Trophoblast cell (in vitro differentiated cells and primary cell): ENCODE measurements around the gene MTSS2.

Experiments
- DNase-seq, 2 donors: peaks; one replicate each; pipeline ENCODE4 v3.0.0-alpha.2; 2016
- H2AFZ ChIP-seq: 2 replicates; pipeline ENCODE4 v1.6.1; 2013; ENCODE audit warnings: low read length, moderate library complexity, mild to moderate bottlenecking; ENCODE audit not compliant: insufficient read depth, poor library complexity
- H2AK5ac ChIP-seq: 2 replicates; pipeline ENCODE4 v1.6.1; 2013; ENCODE audit warnings: mild to moderate bottlenecking, low read length
- H2BK120ac ChIP-seq: 2 replicates; pipeline ENCODE4 v1.6.1; 2013; ENCODE audit warnings: low read length, mild to moderate bottlenecking, moderate library complexity; ENCODE audit not compliant: insufficient read depth, poor library complexity
- H2BK12ac ChIP-seq: 2 replicates; pipeline ENCODE4 v1.6.1; 2013; ENCODE audit warnings: mild to moderate bottlenecking, low read length, moderate library complexity
- H2BK5ac ChIP-seq: 2 replicates; pipeline ENCODE4 v1.6.1; 2013; ENCODE audit warnings: low read length, low read depth, moderate library complexity, mild to moderate bottlenecking; ENCODE audit not compliant: poor library complexity
- H3K14ac ChIP-seq: 2 replicates; pipeline ENCODE4 v1.6.1; 2013; ENCODE audit warnings: mild to moderate bottlenecking, low read length
- H3K18ac ChIP-seq: 2 replicates; pipeline ENCODE4 v1.6.1; 2013; ENCODE audit warnings: mild to moderate bottlenecking, low read length
- H3K23ac ChIP-seq: 2 replicates; pipeline ENCODE4 v1.6.1; 2013; ENCODE audit warnings: low read length
- H3K27ac ChIP-seq: 2 replicates; pipeline ENCODE4 v1.5.1; 2013; ENCODE audit warnings: low read depth, mild to moderate bottlenecking, inconsistent platforms, low read length, moderate library complexity
- H3K27me3 ChIP-seq: 2 replicates; pipeline ENCODE4 v1.6.1; 2013; ENCODE audit warnings: inconsistent platforms, mild to moderate bottlenecking, low read length, moderate library complexity; ENCODE audit not compliant: insufficient read depth
- H3K36me3 ChIP-seq, 2 experiments: 1 replicate in 1 of 2; 2 replicates in 1 of 2; pipeline ENCODE4 v1.6.1; 2013; ENCODE audit warnings: low read length in 2 of 2, mild to moderate bottlenecking in 2 of 2, moderate library complexity in 1 of 2; ENCODE audit not compliant: insufficient read depth in 2 of 2, control insufficient read depth in 1 of 2
- H3K4ac ChIP-seq: 2 replicates; pipeline ENCODE4 v1.6.1; 2013; ENCODE audit warnings: low read depth, mild to moderate bottlenecking, low read length, moderate library complexity
- H3K4me1 ChIP-seq, 2 experiments: 1 replicate in 1 of 2; 2 replicates in 1 of 2; pipeline ENCODE4 v1.6.1; 2013; ENCODE audit warnings: low read length in 2 of 2, mild to moderate bottlenecking in 2 of 2, moderate library complexity in 1 of 2; ENCODE audit not compliant: insufficient read depth in 2 of 2, control insufficient read depth in 1 of 2
- H3K4me2 ChIP-seq: 2 replicates; pipeline ENCODE4 v1.6.1; 2013; ENCODE audit warnings: inconsistent platforms, mild to moderate bottlenecking, low read length, moderate library complexity
- H3K4me3 ChIP-seq: 2 replicates; pipeline ENCODE4 v1.5.1; 2013; ENCODE audit warnings: mild to moderate bottlenecking, low read depth, low read length, inconsistent platforms
- H3K79me1 ChIP-seq: one replicate; pipeline ENCODE4 v1.6.1; 2013; ENCODE audit warnings: low read length
- H3K79me2 ChIP-seq: 2 replicates; pipeline ENCODE4 v1.6.1; 2013; ENCODE audit warnings: low read length, mild to moderate bottlenecking; ENCODE audit not compliant: control insufficient read depth, insufficient read depth, poor library complexity
- H3K9ac ChIP-seq: 2 replicates; pipeline ENCODE4 v1.6.1; 2013; ENCODE audit warnings: mild to moderate bottlenecking, low read length
- H3K9me3 ChIP-seq: 2 replicates; pipeline ENCODE4 v1.6.1; 2013; ENCODE audit warnings: low read depth, mild to moderate bottlenecking, control low read depth, inconsistent platforms, low read length; ENCODE audit not compliant: insufficient read depth
- H4K12ac ChIP-seq: 2 replicates; pipeline ENCODE4 v1.6.1; 2013; ENCODE audit warnings: low read depth, mild to moderate bottlenecking, low read length, moderate library complexity
- H4K8ac ChIP-seq: 2 replicates; pipeline ENCODE4 v1.6.1; 2013; ENCODE audit warnings: low read depth, mild to moderate bottlenecking, low read length, moderate library complexity
- H4K91ac ChIP-seq: one replicate; pipeline ENCODE4 v1.6.1; 2013; ENCODE audit warnings: low read depth, mild to moderate bottlenecking, low read length, moderate library complexity
- WGBS: extraction: QIAGEN DNeasy Blood & Tissue Kit; methylation state at CpG from one replicate; pipeline ENCODE4 v1.1.7; 2013; ENCODE audit warnings: missing lambda C conversion rate; ENCODE audit not compliant: insufficient read length, insufficient coverage; ENCODE audit errors: extremely low coverage; 5-methylcytosine and 5-hydroxymethylcytosine counted together

Gene MTSS2

GRCh38 chr16:70730031-70730430 lies 44.2 kb upstream of the MTSS2 start:
- no peak overlapping the region for H3K18ac ChIP-seq
- no CpG with 5 or more reads among the region's 7 CpGs for WGBS
- no peaks in the 10 kb centered on the region for H3K27me3 ChIP-seq
- no peak overlapping the region for H3K27ac ChIP-seq
- no peak overlapping the region for H3K4me2 ChIP-seq
- no peaks in the 10 kb centered on the region for H3K9me3 ChIP-seq
- H3K36me3 ChIP-seq, result peaks cover 12 to 13% of the 10 kb centered on the region in 2 experiments
- H3K14ac ChIP-seq, result no peak overlapping the region
- H2AFZ ChIP-seq, result no peak overlapping the region
- no peak overlapping the region for H2BK5ac ChIP-seq
- no peak overlapping the region for H3K23ac ChIP-seq
- H4K8ac ChIP-seq, result no peak overlapping the region
- H3K9ac ChIP-seq, result no peak overlapping the region
- H3K4me3 ChIP-seq, result no peak overlapping the region
- H4K91ac ChIP-seq, result no peak overlapping the region
- peaks cover 12 to 15% of the 10 kb centered on the region in 2 experiments for H3K4me1 ChIP-seq
- H2BK12ac ChIP-seq, result no peak overlapping the region
- peaks cover 11% of the 10 kb centered on the region for H3K79me1 ChIP-seq
- no peak overlapping the region for H2AK5ac ChIP-seq
- no peak overlapping the region for H4K12ac ChIP-seq
- no peak overlapping the region for H2BK120ac ChIP-seq
- no peaks in the 10 kb centered on the region for H3K79me2 ChIP-seq
- DNase-seq, result no peak
- H3K4ac ChIP-seq, result no peak overlapping the region

- no peak overlapping the region for H3K27ac ChIP-seq
- no CpG with 5 or more reads among the region's 8 CpGs for WGBS
- H2BK120ac ChIP-seq, result no peak overlapping the region
- H3K9me3 ChIP-seq, result no peaks in the 10 kb centered on the region
- peaks cover 13% of the 10 kb centered on the region for H3K79me1 ChIP-seq
- H3K79me2 ChIP-seq, result no peaks in the 10 kb centered on the region
- H2AFZ ChIP-seq, result no peak overlapping the region
- no peak overlapping the region for H4K91ac ChIP-seq
- H3K36me3 ChIP-seq, result peaks cover 9 to 13% of the 10 kb centered on the region in 2 experiments
- H4K12ac ChIP-seq, result no peak overlapping the region
- no peak overlapping the region for H2BK12ac ChIP-seq
- peaks cover 19 to 22% of the 10 kb centered on the region in 2 experiments for H3K4me1 ChIP-seq
- no peak overlapping the region for H3K4me2 ChIP-seq
- no peak overlapping the region for H3K23ac ChIP-seq
- no peak overlapping the region for H2AK5ac ChIP-seq
- no peak overlapping the region for H3K14ac ChIP-seq
- no peak overlapping the region for H3K9ac ChIP-seq
- no peak for DNase-seq
- H3K4me3 ChIP-seq, result no peak overlapping the region
- no peaks in the 10 kb centered on the region for H3K27me3 ChIP-seq
- H3K18ac ChIP-seq, result no peak overlapping the region
- no peak overlapping the region for H4K8ac ChIP-seq
- H2BK5ac ChIP-seq, result no peak overlapping the region
- no peak overlapping the region for H3K4ac ChIP-seq
Observed at GRCh38 chr16:70729292-70729691, 43.4 kb upstream of the MTSS2 start.

GRCh38 chr16:70728150-70728549 lies 42.3 kb upstream of the MTSS2 start:
- Histone ChIP-seq H2AK5ac (no peak overlapping the region), H3K4me1 (peaks cover 23 to 30% of the 10 kb centered on the region in 2 experiments), H3K79me2 (no peaks in the 10 kb centered on the region), H3K23ac (no peak overlapping the region), H3K79me1 (peaks cover 16% of the 10 kb centered on the region), H4K91ac (no peak overlapping the region), H4K12ac (no peak overlapping the region), H3K36me3 (peaks cover 9 to 13% of the 10 kb centered on the region in 2 experiments), H3K14ac (no peak overlapping the region), H2BK5ac (no peak overlapping the region), H3K18ac (no peak overlapping the region), H3K4me3 (no peak overlapping the region), H2BK12ac (no peak overlapping the region), H4K8ac (no peak overlapping the region), H3K9me3 (no peaks in the 10 kb centered on the region), H3K4ac (no peak overlapping the region), H2BK120ac (no peak overlapping the region), H3K4me2 (no peak overlapping the region), H3K9ac (no peak overlapping the region), H3K27me3 (no peaks in the 10 kb centered on the region), H3K27ac (no peak overlapping the region), H2AFZ (no peak overlapping the region)
- WGBS, result no CpG with 5 or more reads among the region's 9 CpGs
- DNase-seq, result no peak

GRCh38 chr16:70726892-70727361 lies 41.1 kb upstream of the MTSS2 start:
- no peak overlapping the region for H3K27ac ChIP-seq
- peaks cover 16% of the 10 kb centered on the region for H3K79me1 ChIP-seq
- H4K8ac ChIP-seq, result no peak overlapping the region
- H3K4me2 ChIP-seq, result no peak overlapping the region
- H3K23ac ChIP-seq, result no peak overlapping the region
- no peaks in the 10 kb centered on the region for H3K9me3 ChIP-seq
- no peak overlapping the region for H2BK12ac ChIP-seq
- no peak overlapping the region for H3K18ac ChIP-seq
- no peak overlapping the region for H2BK5ac ChIP-seq
- no peak overlapping the region for H2AK5ac ChIP-seq
- peak overlapping the region; percentile 16 for H4K91ac ChIP-seq
- H3K4me1 ChIP-seq, result peaks cover 23 to 30% of the 10 kb centered on the region in 2 experiments
- no CpG with 5 or more reads among the region's 9 CpGs for WGBS
- no peak overlapping the region for H3K9ac ChIP-seq
- H3K27me3 ChIP-seq, result no peaks in the 10 kb centered on the region
- no peak overlapping the region for H2AFZ ChIP-seq
- H3K14ac ChIP-seq, result no peak overlapping the region
- no peak overlapping the region for H2BK120ac ChIP-seq
- peaks cover 9 to 13% of the 10 kb centered on the region in 2 experiments for H3K36me3 ChIP-seq
- H3K4me3 ChIP-seq, result no peak overlapping the region
- no peaks in the 10 kb centered on the region for H3K79me2 ChIP-seq
- H4K12ac ChIP-seq, result no peak overlapping the region
- no peak for DNase-seq
- H3K4ac ChIP-seq, result no peak overlapping the region
